ENCODE measurements around the gene UNC13A.

DNA sequence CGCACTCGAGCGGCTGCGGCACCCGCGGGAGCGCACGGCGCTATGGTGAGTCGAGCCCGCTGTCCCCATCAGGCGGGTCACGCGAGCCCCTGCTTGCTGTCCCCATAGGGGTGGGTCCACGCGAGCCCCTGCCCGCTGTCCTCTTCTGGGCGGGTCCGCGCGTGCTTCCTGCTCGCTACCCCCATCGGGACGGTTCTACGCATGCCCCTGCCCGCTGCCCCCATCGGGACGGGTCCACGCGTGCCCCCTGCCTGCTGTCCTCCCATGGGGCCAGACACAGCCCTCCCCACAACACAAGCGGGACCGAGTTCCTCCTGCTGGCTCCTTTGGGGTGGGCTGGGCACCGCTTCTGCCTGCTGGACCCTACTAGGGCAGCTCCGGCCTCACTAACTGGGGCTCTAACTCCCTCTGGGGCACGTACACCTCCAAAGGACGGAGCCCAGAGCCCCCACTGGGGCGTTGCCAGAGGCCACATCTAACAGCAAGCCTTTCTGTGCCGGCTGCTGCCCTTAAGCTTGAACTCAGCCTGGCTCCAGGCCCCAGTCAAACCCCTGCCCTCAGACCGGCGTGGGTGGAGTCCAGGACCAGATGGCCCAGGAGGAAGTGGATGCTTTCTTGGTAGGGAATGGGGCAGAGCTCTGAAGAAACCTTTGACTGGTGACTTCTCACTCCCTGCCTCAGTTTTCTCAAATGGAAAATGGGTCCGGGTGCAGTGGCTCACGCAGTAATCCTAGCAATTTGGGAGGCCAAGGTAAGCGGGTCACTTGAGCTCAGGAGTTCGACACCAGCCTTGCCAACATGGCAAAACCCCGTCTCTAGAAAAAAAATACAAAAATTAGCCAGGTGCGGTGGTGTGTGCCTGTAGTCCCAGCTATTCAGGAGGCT, 132.0 kb downstream of the UNC13A start:
- TF ChIP-seq, protein P1, sequence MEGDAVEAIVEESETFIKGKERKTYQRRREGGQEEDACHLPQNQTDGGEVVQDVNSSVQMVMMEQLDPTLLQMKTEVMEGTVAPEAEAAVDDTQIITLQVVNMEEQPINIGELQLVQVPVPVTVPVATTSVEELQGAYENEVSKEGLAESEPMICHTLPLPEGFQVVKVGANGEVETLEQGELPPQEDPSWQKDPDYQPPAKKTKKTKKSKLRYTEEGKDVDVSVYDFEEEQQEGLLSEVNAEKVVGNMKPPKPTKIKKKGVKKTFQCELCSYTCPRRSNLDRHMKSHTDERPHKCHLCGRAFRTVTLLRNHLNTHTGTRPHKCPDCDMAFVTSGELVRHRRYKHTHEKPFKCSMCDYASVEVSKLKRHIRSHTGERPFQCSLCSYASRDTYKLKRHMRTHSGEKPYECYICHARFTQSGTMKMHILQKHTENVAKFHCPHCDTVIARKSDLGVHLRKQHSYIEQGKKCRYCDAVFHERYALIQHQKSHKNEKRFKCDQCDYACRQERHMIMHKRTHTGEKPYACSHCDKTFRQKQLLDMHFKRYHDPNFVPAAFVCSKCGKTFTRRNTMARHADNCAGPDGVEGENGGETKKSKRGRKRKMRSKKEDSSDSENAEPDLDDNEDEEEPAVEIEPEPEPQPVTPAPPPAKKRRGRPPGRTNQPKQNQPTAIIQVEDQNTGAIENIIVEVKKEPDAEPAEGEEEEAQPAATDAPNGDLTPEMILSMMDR (IDR thresholded peaks at IDR 0.05): no peak; the same call in 1 of the 2 replicates
- TF ChIP-seq ZFX (IDR thresholded peaks at IDR 0.05; ENCODE audit: borderline replicate concordance): no peak

Data from 22Rv1 (cell line).